ENCODE data around the gene UCN2.
A peak's percentile ranks its signal among the peaks of the same experiment; 100 is the strongest.

UCN2 gene

DNA sequence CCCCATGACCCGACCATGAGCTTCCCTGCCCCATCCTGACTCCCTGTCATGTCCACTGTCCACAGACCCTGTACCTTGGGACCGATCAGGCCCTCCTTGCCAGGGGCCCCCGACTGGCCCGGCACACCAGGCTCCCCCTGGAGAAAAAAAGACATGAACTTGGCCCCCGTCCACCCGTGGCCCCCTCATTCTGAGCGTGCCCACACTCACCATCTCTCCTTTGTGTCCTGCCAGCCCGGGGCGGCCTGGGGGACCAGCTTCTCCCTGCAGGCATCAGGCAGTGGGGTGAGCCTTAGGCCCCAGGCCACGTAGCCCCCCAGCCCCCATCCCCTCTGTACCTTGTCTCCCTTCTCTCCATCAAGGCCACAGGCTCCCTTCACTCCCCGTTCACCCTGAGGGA lies 3.9 kb upstream of the UCN2 start:
- no peak for DNase-seq (ENCODE audit: low read depth)
- no peak overlapping the region for H3K4me3 ChIP-seq (replicated peaks; ENCODE audit: low read depth, low read length)
- TF ChIP-seq, protein P1, sequence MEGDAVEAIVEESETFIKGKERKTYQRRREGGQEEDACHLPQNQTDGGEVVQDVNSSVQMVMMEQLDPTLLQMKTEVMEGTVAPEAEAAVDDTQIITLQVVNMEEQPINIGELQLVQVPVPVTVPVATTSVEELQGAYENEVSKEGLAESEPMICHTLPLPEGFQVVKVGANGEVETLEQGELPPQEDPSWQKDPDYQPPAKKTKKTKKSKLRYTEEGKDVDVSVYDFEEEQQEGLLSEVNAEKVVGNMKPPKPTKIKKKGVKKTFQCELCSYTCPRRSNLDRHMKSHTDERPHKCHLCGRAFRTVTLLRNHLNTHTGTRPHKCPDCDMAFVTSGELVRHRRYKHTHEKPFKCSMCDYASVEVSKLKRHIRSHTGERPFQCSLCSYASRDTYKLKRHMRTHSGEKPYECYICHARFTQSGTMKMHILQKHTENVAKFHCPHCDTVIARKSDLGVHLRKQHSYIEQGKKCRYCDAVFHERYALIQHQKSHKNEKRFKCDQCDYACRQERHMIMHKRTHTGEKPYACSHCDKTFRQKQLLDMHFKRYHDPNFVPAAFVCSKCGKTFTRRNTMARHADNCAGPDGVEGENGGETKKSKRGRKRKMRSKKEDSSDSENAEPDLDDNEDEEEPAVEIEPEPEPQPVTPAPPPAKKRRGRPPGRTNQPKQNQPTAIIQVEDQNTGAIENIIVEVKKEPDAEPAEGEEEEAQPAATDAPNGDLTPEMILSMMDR (IDR thresholded peaks at IDR 0.05; ENCODE audit: low read length, missing control alignments) = no peak

DNA sequence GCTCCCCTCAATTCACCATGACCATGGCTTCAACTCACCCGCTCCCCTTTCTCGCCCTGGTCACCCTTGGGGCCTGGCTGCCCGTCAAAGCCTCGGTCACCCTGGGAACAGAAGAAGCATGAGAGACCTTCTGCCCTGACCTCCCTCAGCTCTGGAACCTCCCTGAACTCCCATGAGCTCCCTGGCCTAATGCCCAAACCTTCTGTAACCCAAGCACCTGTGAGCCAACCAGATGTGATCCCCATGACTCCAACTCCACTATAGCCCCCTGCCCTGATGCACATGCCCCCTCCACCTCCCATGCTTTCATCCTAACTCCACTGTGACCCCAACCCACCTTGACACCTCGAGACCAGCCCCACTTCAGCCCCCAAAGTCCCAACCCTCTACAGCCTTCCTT lies 3.5 kb upstream of the UCN2 start:
- DNase-seq (ENCODE audit: low read depth) = no peak
- H3K4me3 ChIP-seq (replicated peaks; ENCODE audit: low read depth, low read length) = no peak overlapping the region
- TF ChIP-seq, protein P1 (IDR thresholded peaks at IDR 0.05; ENCODE audit: low read length, missing control alignments) = no peak

DNA sequence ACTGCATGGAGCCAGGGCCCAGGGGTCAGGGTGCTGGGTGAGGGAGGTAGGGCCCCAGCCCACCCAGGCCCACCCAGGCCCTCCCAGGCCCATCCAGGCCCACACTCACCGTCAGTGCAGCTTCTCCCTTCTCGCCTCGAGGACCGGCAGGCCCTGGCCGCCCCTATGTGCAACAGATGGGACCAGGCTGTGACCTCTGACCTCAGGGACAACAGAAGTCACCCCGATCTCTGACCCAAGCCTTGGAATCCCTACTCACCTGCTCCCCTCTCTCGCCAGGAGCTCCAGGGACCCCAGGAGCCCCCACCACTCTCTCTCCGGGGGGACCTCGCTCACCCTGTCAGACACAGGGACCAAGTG lies 2.8 kb upstream of the UCN2 start:
- no peak overlapping the region for H3K4me3 ChIP-seq (replicated peaks; ENCODE audit: low read depth, low read length)
- TF ChIP-seq, protein P1 (IDR thresholded peaks at IDR 0.05; ENCODE audit: low read length, missing control alignments) = no peak
- DNase-seq (ENCODE audit: low read depth) = no peak

DNA sequence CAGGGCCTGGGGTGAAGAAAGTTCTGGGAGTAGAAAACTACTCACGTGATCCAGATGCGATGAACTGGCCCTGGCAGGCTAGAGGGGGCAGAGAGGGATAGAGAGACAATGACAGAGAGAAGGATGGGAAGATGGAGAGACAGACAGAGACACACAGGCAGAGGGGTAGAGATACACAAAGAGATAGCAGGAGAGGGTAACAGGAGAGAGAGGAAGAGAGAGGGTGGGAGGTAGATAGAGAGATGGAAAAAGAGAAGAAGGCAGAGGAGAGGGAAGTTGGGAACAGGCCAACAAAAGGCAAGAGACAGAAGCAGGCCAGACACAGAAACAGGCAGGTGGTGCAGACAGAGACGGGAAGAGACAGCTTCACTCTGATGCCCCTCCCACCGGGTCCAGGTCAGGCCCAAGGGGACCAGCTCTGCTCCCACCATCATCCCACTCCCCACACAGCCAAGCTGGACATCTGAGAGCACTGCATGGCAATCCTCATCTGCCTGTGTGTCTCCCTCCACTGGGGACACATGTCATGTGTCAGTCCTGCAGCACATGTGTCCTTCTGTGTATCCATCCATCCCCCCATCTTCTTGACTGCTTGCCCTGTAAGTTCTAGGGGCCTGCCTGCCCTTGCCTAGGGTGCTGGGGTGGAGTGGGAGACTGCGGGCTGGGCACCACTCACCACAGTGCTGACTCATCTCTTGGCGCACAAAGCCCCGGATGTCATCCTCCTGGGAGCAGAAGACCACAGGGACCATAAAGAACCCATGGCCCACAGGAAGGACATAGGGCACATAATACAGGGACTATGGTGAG lies 2.2 kb upstream of the UCN2 start:
- peak; percentile 64 for DNase-seq (ENCODE audit: low read depth)
- no peak overlapping the region for H3K4me3 ChIP-seq (replicated peaks; ENCODE audit: low read depth, low read length)
- TF ChIP-seq, protein P1 (IDR thresholded peaks at IDR 0.05; ENCODE audit: low read length, missing control alignments) = no peak

DNA sequence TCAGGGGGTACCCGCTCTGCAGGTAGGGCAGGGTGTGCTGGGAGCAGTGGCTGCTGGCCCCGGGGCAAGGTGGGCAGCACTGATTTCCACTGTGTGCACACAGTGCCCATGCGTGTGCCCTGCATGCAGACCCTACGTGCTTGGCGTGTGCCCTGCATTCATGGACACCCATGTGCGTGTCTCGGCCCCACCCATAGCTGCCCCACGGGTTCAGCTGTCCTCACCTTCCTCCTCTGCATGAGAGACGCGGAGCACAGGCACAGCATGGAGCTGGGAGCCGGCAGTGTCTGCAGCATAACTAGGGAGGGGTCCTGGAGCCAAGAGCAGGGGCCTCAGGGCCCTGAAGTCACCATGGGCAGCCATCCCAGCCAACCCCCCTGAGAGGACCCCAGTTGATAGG lies 1.6 kb upstream of the UCN2 start:
- H3K4me3 ChIP-seq (replicated peaks; ENCODE audit: low read depth, low read length) = no peak overlapping the region
- TF ChIP-seq, protein P1 (IDR thresholded peaks at IDR 0.05; ENCODE audit: low read length, missing control alignments) = no peak
- no peak for DNase-seq (ENCODE audit: low read depth)

DNA sequence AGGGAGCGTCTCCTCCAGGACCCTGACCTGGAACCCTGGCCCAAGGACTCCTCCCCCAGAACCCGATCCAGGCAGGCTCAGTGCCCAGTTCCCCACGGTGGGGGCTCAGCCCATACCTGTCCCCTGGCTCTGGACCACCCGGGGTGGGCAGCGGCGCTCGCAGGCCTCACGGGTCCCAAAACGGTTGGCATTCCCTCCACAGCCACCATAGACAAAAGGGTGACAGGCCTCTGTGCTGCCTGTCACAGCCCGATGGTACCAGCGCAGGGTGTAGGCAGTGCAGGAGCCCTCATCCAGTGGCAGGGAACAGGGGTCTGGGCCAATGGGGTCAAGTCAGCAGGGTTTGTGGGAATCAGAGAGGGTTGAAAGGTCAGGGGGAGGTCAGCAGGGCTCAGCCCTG lies 1.1 kb upstream of the UCN2 start:
- no peak overlapping the region for H3K4me3 ChIP-seq (replicated peaks; ENCODE audit: low read depth, low read length)
- TF ChIP-seq, protein P1 (IDR thresholded peaks at IDR 0.05; ENCODE audit: low read length, missing control alignments) = no peak
- no peak for DNase-seq (ENCODE audit: low read depth)

DNA sequence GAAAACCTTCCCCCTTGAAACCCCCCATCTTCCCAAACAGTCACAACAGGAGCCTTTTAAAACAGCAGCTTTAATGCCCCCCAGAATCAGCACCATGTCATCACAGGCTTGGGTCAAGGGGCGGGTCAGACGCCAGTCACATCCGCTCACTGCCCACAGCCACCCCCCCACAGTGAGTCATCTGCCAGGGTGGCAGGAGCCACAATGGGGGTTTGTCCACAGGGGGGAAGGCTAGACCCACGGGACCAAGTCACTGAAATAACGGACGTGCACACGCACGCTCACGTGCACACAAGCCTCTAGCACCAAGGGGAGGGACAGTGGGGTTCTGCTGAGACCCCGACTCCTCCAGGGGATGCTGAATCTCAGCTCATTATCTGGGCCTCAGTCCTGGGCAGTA lies 441 bp upstream of the UCN2 start:
- DNase-seq (ENCODE audit: low read depth) = peak; percentile 52
- TF ChIP-seq, protein P1 (IDR thresholded peaks at IDR 0.05; ENCODE audit: low read length, missing control alignments) = no peak
- H3K4me3 ChIP-seq (replicated peaks; ENCODE audit: low read depth, low read length) = no peak overlapping the region
